ENCODE results near the gene ULK3.

DNA sequence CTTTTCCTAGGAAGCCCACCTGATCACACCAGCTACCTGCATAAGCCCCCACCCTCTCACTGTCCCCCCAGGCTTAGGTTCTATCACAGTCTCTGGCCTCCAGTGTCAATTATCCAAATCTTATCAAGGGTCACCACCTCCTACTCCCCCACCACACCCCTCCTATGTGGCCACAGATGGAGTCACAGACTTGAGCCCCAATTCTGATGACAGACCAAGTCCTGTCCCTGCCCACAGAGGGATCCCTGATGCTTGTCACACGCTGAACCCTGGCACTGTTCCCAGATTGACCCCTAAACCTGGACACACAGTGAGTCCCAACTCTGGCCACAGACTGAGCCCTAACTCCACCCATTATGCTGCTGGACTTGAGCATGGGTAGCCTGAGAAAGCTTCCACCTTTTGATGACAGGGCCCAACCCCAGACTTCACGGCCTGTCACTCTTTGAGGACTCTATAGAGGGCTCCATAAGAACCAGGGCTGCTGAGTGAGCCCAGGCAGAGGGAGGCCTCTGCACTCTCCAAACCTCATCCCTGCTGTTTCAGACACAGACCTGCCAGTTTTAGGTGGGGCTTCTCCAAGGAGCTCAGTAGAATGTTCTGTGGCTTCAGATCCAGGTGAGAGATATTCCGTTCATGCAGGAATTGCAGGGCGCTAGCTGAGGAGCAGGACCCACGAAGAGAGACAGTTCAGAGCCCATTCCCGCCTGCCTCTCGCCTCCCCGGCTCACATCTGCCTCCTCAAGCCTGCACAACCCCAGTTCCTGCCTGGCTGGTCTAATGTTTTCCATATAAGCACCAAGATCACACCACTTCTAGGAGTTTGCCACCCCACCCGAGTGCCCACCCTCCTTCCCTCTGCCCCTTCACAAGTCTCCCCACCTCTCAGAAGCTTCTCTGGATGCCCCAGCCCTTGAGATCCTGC lies 1.8 kb downstream of the ULK3 start:
- TF ChIP-seq POLR2A (IDR thresholded peaks at IDR 0.05; ENCODE audit: low read depth, low read length) (no peak), CTCF (IDR thresholded peaks at IDR 0.05; ENCODE audit: extremely low read depth in 1 of 2, insufficient read depth in 1 of 2, low read depth in 1 of 2, low read length in 2 of 2) (no peak), EZH2 (IDR thresholded peaks at IDR 0.05; ENCODE audit: borderline replicate concordance, low read depth, low read length, severe bottlenecking) (no peak), POLR2AphosphoS5 (IDR thresholded peaks at IDR 0.05; ENCODE audit: insufficient read depth, low read depth, low read length) (no peak), JUN (IDR thresholded peaks at IDR 0.05; ENCODE audit: borderline replicate concordance, insufficient read depth, insufficient read length, low read depth) (no peak), MYC (IDR thresholded peaks at IDR 0.05; ENCODE audit: low read depth, low read length) (no peak)

Measured in endothelial cell of umbilical vein (primary cell).